ES-I3 (cell line): ENCODE data around the gene FBXL2.

Experiments used
- H3K36me3 ChIP-seq: 2 replicates; pipeline ENCODE4 v1.6.1; 2013; ENCODE audit warnings: mild to moderate bottlenecking, low read length, control low read depth, moderate library complexity; ENCODE audit not compliant: insufficient read depth
- H3K4me1 ChIP-seq: 2 replicates; pipeline ENCODE4 v1.6.1; 2013; ENCODE audit warnings: mild to moderate bottlenecking, control low read depth, low read length; ENCODE audit not compliant: insufficient read depth
- H3K9ac ChIP-seq: 2 replicates; pipeline ENCODE4 v1.6.1; 2013; ENCODE audit warnings: low read depth, mild to moderate bottlenecking, low read length, moderate library complexity
- H3K9me3 ChIP-seq: 2 replicates; pipeline ENCODE4 v1.6.1; 2013; ENCODE audit warnings: mild to moderate bottlenecking, low read length, moderate library complexity; ENCODE audit not compliant: control insufficient read depth, insufficient read depth

The FBXL2 gene

GRCh38 chr3:33339758-33340157, 62.5 kb downstream of the FBXL2 start:
- Histone ChIP-seq H3K36me3 (no peaks in the 10 kb centered on the region), H3K9ac (no peak overlapping the region), H3K4me1 (no peaks in the 10 kb centered on the region; the same call in 1 of the 2 replicates), H3K9me3 (no peaks in the 10 kb centered on the region; the same call in 1 of the 2 replicates)

DNA sequence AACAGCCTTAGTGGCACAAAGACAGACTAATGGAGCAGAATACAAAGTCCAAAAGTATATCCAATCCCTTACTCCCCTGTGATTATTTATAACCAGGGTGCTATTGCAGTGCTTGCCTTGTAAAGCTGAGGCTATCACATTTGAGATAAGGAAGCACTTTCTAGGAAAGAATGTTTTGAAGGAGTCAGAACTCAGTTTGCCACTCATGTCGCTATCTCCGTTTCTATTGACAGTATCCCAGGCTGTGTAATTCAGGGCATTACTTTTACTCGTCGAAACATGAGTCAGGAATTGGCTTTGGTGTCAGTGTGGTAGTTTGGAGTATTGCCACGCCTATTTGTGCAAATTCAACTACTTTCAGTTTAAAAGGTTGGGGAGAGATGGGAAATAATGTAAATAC, 78.4 kb downstream of the FBXL2 start:
- Histone ChIP-seq H3K36me3 (no peaks in the 10 kb centered on the region), H3K9ac (no peak overlapping the region), H3K4me1 (no peaks in the 10 kb centered on the region), H3K9me3 (no peaks in the 10 kb centered on the region)

GRCh38 chr3:33358172-33358781, 81.0 kb downstream of the FBXL2 start:
- Histone ChIP-seq H3K36me3 (no peaks in the 10 kb centered on the region), H3K4me1 (no peaks in the 10 kb centered on the region)

GRCh38 chr3:33360136-33360825, 83.0 kb downstream of the FBXL2 start:
- Histone ChIP-seq H3K9ac (no peak overlapping the region), H3K4me1 (peaks cover 11% of the 10 kb centered on the region), H3K36me3 (no peaks in the 10 kb centered on the region), H3K9me3 (no peaks in the 10 kb centered on the region)

More at GRCh38 chr3:33358172-33358781, 81.0 kb downstream of the FBXL2 start:
- H3K9me3 ChIP-seq, result no peaks in the 10 kb centered on the region
- no peak overlapping the region for H3K9ac ChIP-seq

- peaks cover 11% of the 10 kb centered on the region for H3K4me1 ChIP-seq
- H3K36me3 ChIP-seq, result no peaks in the 10 kb centered on the region
- no peak overlapping the region for H3K9ac ChIP-seq
- H3K9me3 ChIP-seq, result no peaks in the 10 kb centered on the region
These were observed 86.0 kb downstream of the FBXL2 start for GRCh38 chr3:33363113-33363800.

GRCh38 chr3:33364060-33364459, 86.8 kb downstream of the FBXL2 start:
- Histone ChIP-seq H3K9ac (no peak overlapping the region), H3K4me1 (peaks cover 11% of the 10 kb centered on the region), H3K36me3 (no peaks in the 10 kb centered on the region), H3K9me3 (no peaks in the 10 kb centered on the region)

DNA sequence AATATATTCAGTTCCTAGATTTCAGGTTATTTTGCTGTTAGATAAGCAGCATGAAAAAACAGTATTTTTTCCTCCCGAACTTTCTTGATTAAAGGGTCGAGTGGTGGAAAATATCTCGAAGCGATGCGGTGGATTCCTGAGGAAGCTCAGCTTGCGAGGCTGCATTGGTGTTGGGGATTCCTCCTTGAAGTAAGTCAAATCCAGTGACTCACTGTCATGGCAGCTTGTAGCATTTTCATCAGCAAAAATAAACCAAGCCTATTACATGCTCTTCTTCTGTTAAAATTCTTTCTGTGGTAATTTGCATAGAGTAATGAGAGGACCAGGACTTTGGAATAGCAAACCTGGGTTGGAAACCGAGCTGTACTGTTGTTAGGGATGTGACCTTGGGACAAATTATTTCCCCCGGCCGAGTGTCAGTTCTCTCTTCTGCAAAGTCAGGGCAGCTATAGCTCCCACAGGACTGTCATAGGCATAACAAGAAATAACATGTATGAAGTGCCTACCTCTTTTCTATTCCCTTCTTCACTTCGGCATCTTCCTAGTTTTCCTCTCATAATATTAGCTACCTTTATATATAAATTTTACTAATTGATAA, 87.4 kb downstream of the FBXL2 start:
- no peaks in the 10 kb centered on the region for H3K36me3 ChIP-seq
- no peaks in the 10 kb centered on the region for H3K9me3 ChIP-seq
- peaks cover 11% of the 10 kb centered on the region for H3K4me1 ChIP-seq
- no peak overlapping the region for H3K9ac ChIP-seq

DNA sequence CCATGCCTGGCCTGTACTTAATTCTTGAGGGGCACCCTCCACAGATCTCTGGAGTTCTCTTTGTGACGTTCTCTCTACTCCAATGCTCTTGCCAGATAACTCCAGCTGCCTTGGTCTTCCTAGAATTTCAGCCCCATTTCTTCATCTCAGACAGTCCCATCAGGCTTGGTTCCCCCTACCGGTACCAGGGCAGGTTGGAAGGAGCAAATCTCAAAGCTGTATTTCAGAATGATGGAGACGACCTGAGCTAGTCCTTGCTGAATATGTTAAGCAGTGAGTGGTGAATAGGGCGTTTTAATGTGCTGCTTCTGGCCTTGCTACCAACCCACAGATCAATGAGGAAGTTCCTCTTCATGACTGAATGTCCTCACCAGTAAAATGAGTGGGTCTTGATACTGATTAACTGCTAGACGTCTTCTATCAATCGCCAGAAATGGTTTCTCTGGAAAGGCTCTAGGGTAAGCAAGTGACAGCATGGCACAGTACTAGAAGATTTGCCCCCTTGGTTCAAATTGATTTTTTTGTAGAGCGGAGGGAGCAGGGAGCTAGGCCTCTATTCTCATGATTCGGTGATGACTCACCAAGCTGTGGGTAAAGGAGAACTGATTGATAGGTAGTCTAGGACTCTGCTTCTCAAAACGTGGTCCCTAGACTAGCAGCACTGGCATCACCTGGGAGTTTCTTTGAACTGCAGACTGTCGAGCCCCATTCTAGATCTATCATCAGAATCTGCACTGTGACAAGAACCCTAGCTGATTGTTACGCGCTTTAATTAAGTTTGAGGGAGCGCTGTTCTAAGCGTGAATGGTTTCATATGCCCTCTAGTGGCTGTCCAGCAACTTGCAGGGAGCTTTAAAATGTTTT, 95.2 kb downstream of the FBXL2 start:
- H3K4me1 ChIP-seq, result peaks cover 5% of the 10 kb centered on the region; the same call in 1 of the 2 replicates
- H3K9me3 ChIP-seq, result no peaks in the 10 kb centered on the region; the same call in 1 of the 2 replicates
- H3K36me3 ChIP-seq, result peaks cover 3% of the 10 kb centered on the region; the same call in 1 of the 2 replicates
- H3K9ac ChIP-seq, result no peak overlapping the region

GRCh38 chr3:33373082-33373437, 95.8 kb downstream of the FBXL2 start:
- peaks cover 3% of the 10 kb centered on the region; the same call in 1 of the 2 replicates for H3K36me3 ChIP-seq
- peaks cover 5% of the 10 kb centered on the region; the same call in 1 of the 2 replicates for H3K4me1 ChIP-seq
- no peak overlapping the region for H3K9ac ChIP-seq
- no peaks in the 10 kb centered on the region; the same call in 1 of the 2 replicates for H3K9me3 ChIP-seq

DNA sequence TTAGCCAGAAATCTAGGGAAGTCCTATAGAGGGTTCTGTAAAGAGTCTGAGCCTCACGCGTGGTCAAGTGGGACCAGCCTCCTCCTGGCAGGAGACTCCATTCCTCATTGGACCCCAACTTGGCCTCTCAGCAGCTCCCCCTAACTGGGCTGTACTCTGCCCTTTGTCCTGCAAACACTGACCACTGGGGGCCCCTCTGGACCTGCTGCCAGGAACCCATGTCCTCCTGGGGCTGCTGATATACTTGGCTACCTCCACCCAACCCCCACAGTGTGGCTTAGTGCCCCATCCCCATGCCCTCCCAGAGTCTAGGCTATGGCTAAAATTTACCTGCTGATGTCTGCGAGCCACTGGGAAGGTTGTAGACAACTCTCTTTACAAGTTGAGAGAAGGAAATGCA, 100.2 kb downstream of the FBXL2 start:
- Histone ChIP-seq H3K4me1 (peaks cover under 1% of the 10 kb centered on the region; the same call in 1 of the 2 replicates), H3K9me3 (no peaks in the 10 kb centered on the region), H3K36me3 (peaks cover 3% of the 10 kb centered on the region; the same call in 1 of the 2 replicates), H3K9ac (no peak overlapping the region)

DNA sequence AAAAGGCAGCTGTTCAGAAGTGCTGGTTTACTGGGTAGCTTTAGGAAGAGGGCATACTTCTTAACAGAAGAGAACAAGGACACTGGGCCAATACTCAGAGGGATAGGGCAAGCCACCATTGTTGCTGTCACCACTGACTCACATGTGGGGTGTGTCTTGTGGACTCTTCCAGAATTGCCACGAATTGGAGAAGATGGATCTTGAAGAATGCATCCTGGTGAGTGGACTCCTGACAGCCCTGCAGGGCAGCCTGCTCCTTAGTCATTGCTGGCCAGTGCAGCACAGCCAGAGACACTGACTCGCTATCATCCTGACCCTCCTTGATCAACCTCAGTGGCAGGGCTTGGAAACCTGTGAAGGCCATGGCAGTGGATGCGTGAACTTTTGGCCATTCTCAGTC, 100.7 kb downstream of the FBXL2 start:
- Histone ChIP-seq H3K36me3 (peaks cover 3% of the 10 kb centered on the region; the same call in 1 of the 2 replicates), H3K4me1 (no peaks in the 10 kb centered on the region), H3K9ac (no peak overlapping the region), H3K9me3 (no peaks in the 10 kb centered on the region)

GRCh38 chr3:33380653-33381052, 103.4 kb downstream of the FBXL2 start:
- H3K4me1 ChIP-seq, result no peaks in the 10 kb centered on the region
- H3K9ac ChIP-seq, result no peak overlapping the region
- H3K9me3 ChIP-seq, result no peaks in the 10 kb centered on the region
- peaks cover 9% of the 10 kb centered on the region for H3K36me3 ChIP-seq

DNA sequence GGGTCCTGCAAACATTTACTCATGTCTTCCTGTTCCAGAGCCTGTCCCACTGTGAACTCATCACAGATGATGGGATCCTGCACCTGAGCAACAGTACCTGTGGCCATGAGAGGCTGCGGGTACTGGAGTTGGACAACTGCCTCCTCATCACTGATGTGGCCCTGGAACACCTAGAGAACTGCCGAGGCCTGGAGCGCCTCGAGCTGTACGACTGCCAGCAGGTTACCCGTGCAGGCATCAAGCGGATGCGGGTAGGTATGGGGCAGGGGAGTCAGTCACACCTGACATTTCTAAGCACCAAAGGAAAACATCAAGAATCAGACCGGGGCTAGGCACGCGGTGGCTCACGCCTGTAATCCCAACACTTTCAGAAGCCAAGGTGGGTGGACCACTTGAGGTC, 106.7 kb downstream of the FBXL2 start:
- H3K9me3 ChIP-seq, result no peaks in the 10 kb centered on the region
- peaks cover 24% of the 10 kb centered on the region for H3K36me3 ChIP-seq
- H3K9ac ChIP-seq, result no peak overlapping the region
- no peaks in the 10 kb centered on the region for H3K4me1 ChIP-seq

GRCh38 chr3:33385423-33385822, 108.2 kb downstream of the FBXL2 start:
- Histone ChIP-seq H3K4me1 (no peaks in the 10 kb centered on the region), H3K36me3 (peaks cover 32% of the 10 kb centered on the region), H3K9ac (no peak overlapping the region), H3K9me3 (no peaks in the 10 kb centered on the region)
